Fibroblast of lung (primary cell): ENCODE results near the gene ISOC2. TPM values are rescaled to one million over a fixed set of nuclear protein-coding genes. Genes with fewer than 3 reads are reported as not detected.
A peak's percentile ranks its signal among the peaks of the same experiment; 100 is the strongest.

ENCODE experiments used
- DNase-seq, 2 donors: peaks; one replicate each; pipeline versions ENCODE4 v3.0.0 to v3.0.0-alpha.2; 2010; ENCODE audit warnings: low read depth in 2 of 2
- H2AFZ ChIP-seq: 2 replicates; pipeline ENCODE4 v1.5.1; 2012; ENCODE audit warnings: low read length, control low read depth, inconsistent platforms
- H3K27ac ChIP-seq: 2 replicates; pipeline ENCODE4 v1.5.1; 2011; ENCODE audit warnings: low read length, control low read depth; ENCODE audit not compliant: insufficient read depth
- H3K27me3 ChIP-seq: 2 replicates; pipeline ENCODE4 v1.5.1; 2011; ENCODE audit warnings: mild to moderate bottlenecking, low read length; ENCODE audit not compliant: control insufficient read depth, insufficient read depth
- H3K36me3 ChIP-seq: 2 replicates; pipeline ENCODE4 v1.5.1; 2011; ENCODE audit warnings: low read length; ENCODE audit not compliant: control insufficient read depth, insufficient read depth
- H3K4me1 ChIP-seq: 2 replicates; pipeline ENCODE4 v1.5.1; 2011; ENCODE audit warnings: low read length; ENCODE audit not compliant: control insufficient read depth, insufficient read depth; ENCODE audit errors: extremely low read depth
- H3K4me2 ChIP-seq: 2 replicates; pipeline ENCODE4 v1.5.1; 2011; ENCODE audit warnings: low read length, control low read depth; ENCODE audit not compliant: insufficient read depth; ENCODE audit errors: extremely low read depth
- H3K4me3 ChIP-seq, 4 experiments: fragments of 200-600 bp in 1 of 4; sonication (generic) in 1 of 4; replicated peaks in 1 of 4; 2 replicates each; pipeline ENCODE4 v1.5.1; 2011 to 2016; ENCODE audit warnings: low read length in 4 of 4, low read depth in 3 of 4, mild to moderate bottlenecking in 3 of 4, control low read depth in 2 of 4, inconsistent platforms in 1 of 4, mixed read lengths in 1 of 4; ENCODE audit not compliant: insufficient read depth in 1 of 4; ENCODE audit errors: control extremely low read depth in 1 of 4
- H3K79me2 ChIP-seq: 2 replicates; pipeline ENCODE4 v1.5.1; 2012; ENCODE audit warnings: mild to moderate bottlenecking, low read length, inconsistent platforms; ENCODE audit not compliant: control insufficient read depth, insufficient read depth
- H3K9ac ChIP-seq: 2 replicates; pipeline ENCODE4 v1.5.1; 2011; ENCODE audit warnings: mild to moderate bottlenecking, low read length, control low read depth; ENCODE audit not compliant: insufficient read depth
- H3K9me3 ChIP-seq: 2 replicates; pipeline ENCODE4 v1.5.1; 2012; ENCODE audit warnings: low read depth, low read length; ENCODE audit not compliant: control insufficient read depth, insufficient read depth
- H4K20me1 ChIP-seq: 2 replicates; pipeline ENCODE4 v1.5.1; 2011; ENCODE audit warnings: low read length; ENCODE audit not compliant: control insufficient read depth, insufficient read depth; ENCODE audit errors: extremely low read depth
- CTCF ChIP-seq, 2 donors: IDR thresholded peaks in 1 of 2; conservative IDR thresholded peaks in 1 of 2; 1 replicate in 1 of 2; 2 replicates in 1 of 2; pipeline ENCODE4 v1.5.1; 2011 to 2012; ENCODE audit warnings: low read length in 2 of 2, control low read depth in 1 of 2, inconsistent platforms in 1 of 2, low read depth in 1 of 2, mild to moderate bottlenecking in 1 of 2
- EZH2 ChIP-seq: IDR thresholded peaks from 2 replicates; pipeline ENCODE4 v1.5.1; 2012; ENCODE audit warnings: low read length, control low read depth, mild to moderate bottlenecking; ENCODE audit errors: missing control alignments
- polyA plus RNA-seq, 2 donors: library from polyadenylated mRNA; depleted of rRNA in 1 of 2; stranded (reverse) in 1 of 2; unstranded in 1 of 2; fragments of >200 nt; gene quantifications; 2 replicates each; pipeline ENCODE4 v1.2.1, GENCODE V29; 2011 to 2012; ENCODE audit warnings: missing spikeins in 1 of 2
- total RNA-seq: library from RNA; depleted of rRNA; stranded (reverse); fragments of >200 nt; gene quantifications from 2 replicates; pipeline ENCODE4 v1.2.1, GENCODE V29; 2014

Gene ISOC2
- total and polyA plus RNA-seq, 2 donors (not counting 1 experiment from before 2014, with no cell fraction given): 24.8 to 35.5 TPM

- H3K27ac ChIP-seq: no peak overlapping the region
- TF ChIP-seq EZH2: no peak
- TF ChIP-seq CTCF (conservative IDR thresholded peaks at IDR 0.05 in 1 of 2, IDR thresholded peaks at IDR 0.05 in 1 of 2; ENCODE audit: low read depth in 1 of 2, low read length in 2 of 2): no peak
- H3K9me3 ChIP-seq: no peaks in the 10 kb centered on the region
- H3K36me3 ChIP-seq: peaks cover 9% of the 10 kb centered on the region
- H3K9ac ChIP-seq: no peak overlapping the region
- peak overlapping the region in 1 of 4 experiments; percentile 59 for H3K4me3 ChIP-seq
- no peak for DNase-seq
- H3K4me2 ChIP-seq: peak overlapping the region; percentile 51
- no peak overlapping the region for H2AFZ ChIP-seq
- no peaks in the 10 kb centered on the region for H3K4me1 ChIP-seq
- H3K79me2 ChIP-seq: no peaks in the 10 kb centered on the region
- H4K20me1 ChIP-seq: no peaks in the 10 kb centered on the region
- H3K27me3 ChIP-seq: no peaks in the 10 kb centered on the region
Measured at GRCh38 chr19:55504252-55504603, 42.8 kb upstream of the ISOC2 start.

DNA sequence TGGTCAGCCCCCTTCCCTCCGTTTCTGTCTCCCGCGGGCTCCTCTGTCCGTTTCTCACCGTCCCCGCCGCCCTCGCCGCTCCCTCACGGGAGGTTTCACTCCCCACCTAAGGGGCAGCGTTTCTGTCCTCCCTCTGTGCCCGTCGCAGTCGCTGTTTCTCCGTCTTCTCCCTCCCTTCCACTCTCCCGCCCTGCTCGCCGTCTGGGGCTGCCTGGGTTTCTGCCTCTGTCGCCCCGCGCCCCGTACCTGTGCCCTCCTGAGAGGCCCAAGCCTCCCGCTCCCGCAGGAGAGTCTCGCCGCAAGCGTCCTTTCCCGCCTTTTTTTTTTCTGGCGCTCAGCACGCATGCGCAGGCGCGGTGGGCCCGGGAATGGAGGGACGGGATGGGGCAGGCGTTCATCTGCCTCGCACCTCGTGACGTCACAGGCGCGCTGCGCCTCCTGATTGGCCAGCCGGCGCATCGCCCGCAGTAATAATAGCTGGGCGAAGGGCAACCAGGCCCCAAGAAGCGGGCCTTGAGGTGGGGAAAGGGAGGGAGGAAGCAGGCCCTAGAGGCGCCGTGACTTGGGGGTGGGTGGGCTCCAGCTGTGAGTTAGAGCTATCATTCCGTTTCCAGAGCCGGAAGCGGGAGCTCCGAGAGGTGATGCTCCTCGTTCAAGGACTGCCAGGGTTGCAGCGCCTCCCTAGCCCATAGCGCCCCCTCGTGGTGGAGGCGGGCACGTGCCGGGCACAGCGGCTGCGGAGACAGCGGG lies 42.2 kb upstream of the ISOC2 start:
- H3K4me2 ChIP-seq: peak overlapping the region; percentile 72
- H3K9ac ChIP-seq: peak overlapping the region; percentile 65
- peak; percentile 83 to 91 for DNase-seq
- no peaks in the 10 kb centered on the region for H3K4me1 ChIP-seq
- H2AFZ ChIP-seq: peak overlapping the region; percentile 48
- H4K20me1 ChIP-seq: no peaks in the 10 kb centered on the region
- peak overlapping the region; percentile 67 for H3K27ac ChIP-seq
- peak overlapping the region; percentile 29 to 59 (median 44) for H3K4me3 ChIP-seq
- peaks cover 9% of the 10 kb centered on the region for H3K36me3 ChIP-seq
- H3K9me3 ChIP-seq: no peaks in the 10 kb centered on the region
- H3K79me2 ChIP-seq: no peaks in the 10 kb centered on the region
- no peak for TF ChIP-seq EZH2
- peak; percentile 92 to 95 for TF ChIP-seq CTCF (conservative IDR thresholded peaks at IDR 0.05 in 1 of 2, IDR thresholded peaks at IDR 0.05 in 1 of 2; ENCODE audit: low read depth in 1 of 2, low read length in 2 of 2)
- no peaks in the 10 kb centered on the region for H3K27me3 ChIP-seq

DNA sequence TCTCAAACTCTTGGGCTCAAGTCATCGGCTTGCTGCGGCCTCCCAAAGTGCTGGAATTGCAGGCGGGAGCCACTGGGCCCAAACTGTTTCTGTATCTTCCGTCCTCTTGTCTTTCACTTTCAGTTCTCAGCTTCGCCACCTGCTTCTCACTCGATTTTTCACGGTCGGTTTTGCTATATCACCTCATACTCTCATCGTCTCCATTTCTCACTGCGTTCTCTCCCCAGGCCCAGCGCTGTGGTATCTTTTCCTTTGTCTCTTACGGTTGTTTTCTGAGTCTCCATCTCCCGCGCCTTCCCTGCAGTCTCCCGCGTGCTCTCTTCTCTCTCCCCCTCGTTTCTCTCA lies 41.7 kb upstream of the ISOC2 start:
- H2AFZ ChIP-seq: no peak overlapping the region

More for the DNA sequence above, 41.7 kb upstream of the ISOC2 start:
- DNase-seq: no peak
- no peak overlapping the region for H3K4me3 ChIP-seq
- no peaks in the 10 kb centered on the region for H3K27me3 ChIP-seq
- H3K79me2 ChIP-seq: no peaks in the 10 kb centered on the region
- H3K27ac ChIP-seq: no peak overlapping the region
- H3K4me2 ChIP-seq: no peak overlapping the region
- no peaks in the 10 kb centered on the region for H4K20me1 ChIP-seq
- no peaks in the 10 kb centered on the region for H3K4me1 ChIP-seq
- H3K9ac ChIP-seq: no peak overlapping the region
- H3K36me3 ChIP-seq: peaks cover 9% of the 10 kb centered on the region
- TF ChIP-seq CTCF (conservative IDR thresholded peaks at IDR 0.05 in 1 of 2, IDR thresholded peaks at IDR 0.05 in 1 of 2; ENCODE audit: low read depth in 1 of 2, low read length in 2 of 2) (no peak), EZH2 (no peak)
- H3K9me3 ChIP-seq: no peaks in the 10 kb centered on the region
